Suprapubic skin (tissue), 3 donors: ENCODE measurements around the gene USP7.

ENCODE experiments used
- POLR2A ChIP-seq, 2 donors: fragments of 450-650 bp; IDR thresholded peaks; one replicate each; pipeline ENCODE4 v1.6.1; 2017; ENCODE audit warnings: antibody characterized with exemption in 2 of 2, mild to moderate bottlenecking in 2 of 2, moderate library complexity in 2 of 2
- TF ChIP-seq, protein P1 (sequence below), 2 donors: fragments of 200-600 bp in 1 of 2; fragments of 450-650 bp in 1 of 2; sonication (generic) in 1 of 2; IDR thresholded peaks; one replicate each; pipeline ENCODE4 v1.5.1; 2016 to 2019; ENCODE audit warnings: antibody characterized with exemption in 2 of 2, mild to moderate bottlenecking in 1 of 2, moderate library complexity in 1 of 2

DNA sequence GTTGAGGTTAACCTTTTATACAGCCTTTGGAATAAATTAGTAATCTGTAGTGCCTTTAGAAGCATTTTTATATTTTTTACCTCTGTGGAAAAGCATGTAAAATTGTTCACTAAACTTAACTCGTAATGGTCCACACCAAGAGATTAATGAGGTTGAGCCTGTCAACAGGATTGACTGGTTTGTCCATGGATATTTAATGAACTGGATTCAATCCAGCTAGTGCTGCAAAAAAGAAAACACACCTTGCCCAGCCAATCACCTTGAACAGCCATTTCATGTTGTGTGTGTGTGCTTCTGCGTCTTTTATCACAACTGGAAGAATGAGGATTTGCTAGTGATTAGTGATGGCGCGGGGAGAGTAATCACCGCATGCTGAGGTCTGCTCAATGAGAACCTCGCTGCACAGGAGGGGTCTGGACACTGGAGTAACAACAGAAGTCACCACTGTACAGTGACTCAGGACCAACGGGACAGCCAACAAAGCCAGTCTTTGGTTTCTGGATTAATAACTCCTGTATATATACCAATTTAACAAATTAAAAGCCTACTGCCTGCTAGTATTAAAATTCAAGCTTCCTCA, 47.9 kb downstream of the USP7 start:
- TF ChIP-seq POLR2A (IDR thresholded peaks at IDR 0.05): no peak
- TF ChIP-seq, protein P1, sequence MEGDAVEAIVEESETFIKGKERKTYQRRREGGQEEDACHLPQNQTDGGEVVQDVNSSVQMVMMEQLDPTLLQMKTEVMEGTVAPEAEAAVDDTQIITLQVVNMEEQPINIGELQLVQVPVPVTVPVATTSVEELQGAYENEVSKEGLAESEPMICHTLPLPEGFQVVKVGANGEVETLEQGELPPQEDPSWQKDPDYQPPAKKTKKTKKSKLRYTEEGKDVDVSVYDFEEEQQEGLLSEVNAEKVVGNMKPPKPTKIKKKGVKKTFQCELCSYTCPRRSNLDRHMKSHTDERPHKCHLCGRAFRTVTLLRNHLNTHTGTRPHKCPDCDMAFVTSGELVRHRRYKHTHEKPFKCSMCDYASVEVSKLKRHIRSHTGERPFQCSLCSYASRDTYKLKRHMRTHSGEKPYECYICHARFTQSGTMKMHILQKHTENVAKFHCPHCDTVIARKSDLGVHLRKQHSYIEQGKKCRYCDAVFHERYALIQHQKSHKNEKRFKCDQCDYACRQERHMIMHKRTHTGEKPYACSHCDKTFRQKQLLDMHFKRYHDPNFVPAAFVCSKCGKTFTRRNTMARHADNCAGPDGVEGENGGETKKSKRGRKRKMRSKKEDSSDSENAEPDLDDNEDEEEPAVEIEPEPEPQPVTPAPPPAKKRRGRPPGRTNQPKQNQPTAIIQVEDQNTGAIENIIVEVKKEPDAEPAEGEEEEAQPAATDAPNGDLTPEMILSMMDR (IDR thresholded peaks at IDR 0.05): no peak
